ENCODE results near the gene GALE. TPM values are rescaled to one million over a fixed set of nuclear protein-coding genes. Genes with fewer than 3 reads are reported as not detected.

The GALE gene
- total RNA-seq, 1 donor from 2014 or later = 49.9 TPM

- H3K36me3 Mint-ChIP-seq (ENCODE audit: insufficient read depth) = peaks cover 6% of the 10 kb centered on the region
- H3K4me1 Mint-ChIP-seq (ENCODE audit: low read depth) = no peaks in the 10 kb centered on the region
- no peak for DNase-seq (ENCODE audit: low spot score, unreplicated experiment)
- TF ChIP-seq CTCF (IDR thresholded peaks at IDR 0.05; ENCODE audit: unreplicated experiment) = no peak
- H3K9me3 Mint-ChIP-seq (ENCODE audit: low read depth) = no peaks in the 10 kb centered on the region
- no peak overlapping the region for H3K27ac Mint-ChIP-seq
- H3K4me3 Mint-ChIP-seq (ENCODE audit: low read depth) = no peak overlapping the region
- no peaks in the 10 kb centered on the region for H3K27me3 Mint-ChIP-seq
These were observed 17.1 kb upstream of the GALE start for GRCh38 chr1:23817633-23818032.

- Mint-ChIP-seq H3K4me1 (ENCODE audit: low read depth) (no peaks in the 10 kb centered on the region), H3K27me3 (no peaks in the 10 kb centered on the region), H3K36me3 (ENCODE audit: insufficient read depth) (peaks cover 6% of the 10 kb centered on the region), H3K9me3 (ENCODE audit: low read depth) (no peaks in the 10 kb centered on the region), H3K27ac (no peak overlapping the region), H3K4me3 (ENCODE audit: low read depth) (no peak overlapping the region)
- TF ChIP-seq CTCF (IDR thresholded peaks at IDR 0.05; ENCODE audit: unreplicated experiment) = no peak
- no peak for DNase-seq (ENCODE audit: low spot score, unreplicated experiment)
These were observed 16.4 kb upstream of the GALE start for GRCh38 chr1:23816906-23817305.

GRCh38 chr1:23816361-23816760 lies 15.8 kb upstream of the GALE start:
- H3K36me3 Mint-ChIP-seq (ENCODE audit: insufficient read depth) = peaks cover 8% of the 10 kb centered on the region
- no peak overlapping the region for H3K27ac Mint-ChIP-seq
- no peak overlapping the region for H3K4me3 Mint-ChIP-seq (ENCODE audit: low read depth)
- TF ChIP-seq CTCF (IDR thresholded peaks at IDR 0.05; ENCODE audit: unreplicated experiment) = no peak
- H3K27me3 Mint-ChIP-seq = no peaks in the 10 kb centered on the region
- H3K9me3 Mint-ChIP-seq (ENCODE audit: low read depth) = no peaks in the 10 kb centered on the region
- DNase-seq (ENCODE audit: low spot score, unreplicated experiment) = no peak
- no peaks in the 10 kb centered on the region for H3K4me1 Mint-ChIP-seq (ENCODE audit: low read depth)

GRCh38 chr1:23814016-23814415 lies 13.5 kb upstream of the GALE start:
- H3K9me3 Mint-ChIP-seq (ENCODE audit: low read depth) = no peaks in the 10 kb centered on the region
- H3K4me1 Mint-ChIP-seq (ENCODE audit: low read depth) = no peaks in the 10 kb centered on the region
- no peak overlapping the region for H3K27ac Mint-ChIP-seq
- H3K27me3 Mint-ChIP-seq = no peaks in the 10 kb centered on the region
- peaks cover 8% of the 10 kb centered on the region for H3K36me3 Mint-ChIP-seq (ENCODE audit: insufficient read depth)
- TF ChIP-seq CTCF (IDR thresholded peaks at IDR 0.05; ENCODE audit: unreplicated experiment) = no peak
- no peak for DNase-seq (ENCODE audit: low spot score, unreplicated experiment)
- no peak overlapping the region for H3K4me3 Mint-ChIP-seq (ENCODE audit: low read depth)

- peak; percentile 61 for TF ChIP-seq CTCF (IDR thresholded peaks at IDR 0.05; ENCODE audit: unreplicated experiment)
- DNase-seq (ENCODE audit: low spot score, unreplicated experiment) = no peak
- H3K27ac Mint-ChIP-seq = peak overlapping the region; percentile 26
- no peaks in the 10 kb centered on the region for H3K9me3 Mint-ChIP-seq (ENCODE audit: low read depth)
- H3K36me3 Mint-ChIP-seq (ENCODE audit: insufficient read depth) = peaks cover 13% of the 10 kb centered on the region
- H3K27me3 Mint-ChIP-seq = no peaks in the 10 kb centered on the region
- H3K4me1 Mint-ChIP-seq (ENCODE audit: low read depth) = no peaks in the 10 kb centered on the region
- no peak overlapping the region for H3K4me3 Mint-ChIP-seq (ENCODE audit: low read depth)
These were observed 10.4 kb upstream of the GALE start for GRCh38 chr1:23810818-23811540.
